ENCODE data around the gene SORBS1.

GRCh38 chr10:95275726-95276366 lies 285.3 kb downstream of the SORBS1 start:
- TF ChIP-seq CTCF (IDR thresholded peaks at IDR 0.05; ENCODE audit: poor library complexity) (no peak), EZH2 (IDR thresholded peaks at IDR 0.05; ENCODE audit: borderline replicate concordance) (no peak), EZH2phosphoT487 (IDR thresholded peaks at IDR 0.05; ENCODE audit: low read depth, severe bottlenecking, unreplicated experiment) (no peak)

Data from hepatocyte (in vitro differentiated cells).